ENCODE results near the gene TECTA.
"Not testable (repeated sequence)": the region's sequence is repeated elsewhere in the genome, so short reads cannot be mapped to it uniquely, and the experiment has no call there.

The TECTA gene

GRCh38 chr11:121154486-121155314 is 53.7 kb downstream of the TECTA start:
- TF ChIP-seq CTCF (IDR thresholded peaks at IDR 0.05; ENCODE audit: low read depth, low read length, missing control alignments), result no peak
- no peak for DNase-seq (ENCODE audit: extremely low read depth, low read depth)
- H3K4me3 ChIP-seq (replicated peaks; ENCODE audit: low read depth, low read length), result no peak overlapping the region

- TF ChIP-seq CTCF (IDR thresholded peaks at IDR 0.05; ENCODE audit: low read depth, low read length, missing control alignments), result no peak
- no peak for DNase-seq (ENCODE audit: extremely low read depth, low read depth)
- no peak overlapping the region for H3K4me3 ChIP-seq (replicated peaks; ENCODE audit: low read depth, low read length)
These were observed 56.7 kb downstream of the TECTA start for GRCh38 chr11:121157756-121158155.

DNA sequence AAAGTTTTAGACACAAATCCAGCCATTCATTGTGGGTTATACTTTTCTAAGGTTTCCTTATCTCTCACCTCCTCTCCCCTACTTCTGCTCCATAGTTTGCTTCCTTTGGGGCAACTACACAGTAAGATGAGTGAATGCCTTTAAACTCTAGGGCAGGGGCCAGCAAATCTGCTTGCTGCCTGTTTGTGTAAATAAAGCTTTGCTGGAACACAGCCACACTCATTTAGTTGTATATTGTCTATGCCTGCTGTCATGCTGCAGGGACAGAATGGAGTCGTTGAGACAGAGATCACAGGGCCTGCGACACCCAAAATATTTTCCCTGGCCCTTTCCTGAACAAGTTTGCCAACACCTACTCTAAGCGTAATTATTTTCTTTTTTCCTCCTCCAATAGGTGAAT is 58.7 kb downstream of the TECTA start:
- H3K4me3 ChIP-seq (replicated peaks; ENCODE audit: low read depth, low read length), result no peak overlapping the region
- TF ChIP-seq CTCF (IDR thresholded peaks at IDR 0.05; ENCODE audit: low read depth, low read length, missing control alignments), result no peak
- DNase-seq (ENCODE audit: extremely low read depth, low read depth), result no peak

GRCh38 chr11:121161349-121161917 is 60.4 kb downstream of the TECTA start:
- no peak overlapping the region for H3K4me3 ChIP-seq (replicated peaks; ENCODE audit: low read depth, low read length)
- DNase-seq (ENCODE audit: extremely low read depth, low read depth), result no peak
- TF ChIP-seq CTCF (IDR thresholded peaks at IDR 0.05; ENCODE audit: low read depth, low read length, missing control alignments), result no peak

DNA sequence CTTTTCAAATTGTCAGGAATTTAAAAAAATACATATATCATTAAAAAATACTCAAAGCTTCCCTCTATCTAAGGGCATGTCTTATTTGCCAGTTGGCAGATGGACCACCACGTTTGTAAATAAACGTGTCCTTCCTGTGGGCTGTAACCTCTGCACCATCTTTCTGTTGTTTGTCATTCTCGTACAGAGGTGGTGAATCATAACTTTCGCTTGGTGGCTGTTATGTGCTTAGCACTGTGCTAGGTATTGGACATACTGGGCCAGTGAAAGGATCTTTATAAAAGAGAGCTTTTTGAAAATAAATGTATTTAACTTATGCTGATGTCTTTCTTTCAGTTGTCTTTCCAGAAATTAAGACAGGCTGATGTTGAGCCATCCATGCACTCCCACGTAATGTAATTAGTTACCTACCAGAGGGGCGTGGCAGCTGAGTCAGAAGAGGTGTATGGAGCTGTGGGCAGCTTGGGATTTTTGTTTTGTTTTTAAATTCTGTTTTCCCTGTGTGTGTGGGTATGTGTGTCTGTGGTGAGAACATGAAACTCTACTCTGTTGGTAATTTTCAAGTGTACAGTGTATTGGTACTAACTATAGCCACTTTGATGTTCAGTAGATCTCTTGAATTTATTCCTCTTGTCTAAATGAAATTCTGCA is 62.7 kb downstream of the TECTA start:
- TF ChIP-seq CTCF (IDR thresholded peaks at IDR 0.05; ENCODE audit: low read depth, low read length, missing control alignments), result no peak
- no peak for DNase-seq (ENCODE audit: extremely low read depth, low read depth)
- H3K4me3 ChIP-seq (replicated peaks; ENCODE audit: low read depth, low read length), result no peak overlapping the region

GRCh38 chr11:121177629-121178028 is 76.6 kb downstream of the TECTA start:
- not testable (repeated sequence) for H3K4me3 ChIP-seq (replicated peaks; ENCODE audit: low read depth, low read length); DNase-seq (ENCODE audit: extremely low read depth, low read depth)

GRCh38 chr11:121179306-121179705 is 78.3 kb downstream of the TECTA start:
- H3K4me3 ChIP-seq (replicated peaks; ENCODE audit: low read depth, low read length), result no peak overlapping the region
- TF ChIP-seq CTCF (IDR thresholded peaks at IDR 0.05; ENCODE audit: low read depth, low read length, missing control alignments), result no peak
- DNase-seq (ENCODE audit: extremely low read depth, low read depth), result no peak

Data from HFF-Myc (cell line).